Dermis microvascular lymphatic vessel endothelial cell (primary cell): ENCODE measurements around the gene KCNG2. TPM values are rescaled to one million over a fixed set of nuclear protein-coding genes. Genes with fewer than 3 reads are reported as not detected.
"Not testable (repeated sequence)": the region's sequence is repeated elsewhere in the genome, so short reads cannot be mapped to it uniquely, and the experiment has no call there.

Experiments
- DNase-seq, 2 donors: peaks; one replicate each; pipeline versions ENCODE4 v3.0.0 to v3.0.0-alpha.2; 2010; ENCODE audit warnings: low read depth in 2 of 2
- total RNA-seq: library from RNA; depleted of rRNA; stranded (reverse); fragments of >200 nt; gene quantifications from 2 replicates; pipeline ENCODE4 v1.2.1, GENCODE V29; 2014

KCNG2 gene
- total RNA-seq, result 0.26 and 2.4 TPM in 2 replicates

GRCh38 chr18:79797518-79798345 lies at the start of gene KCNG2:
KCNG2 (plus strand) TSS chr18:79797938; CDS start chr18:79863668, 65,730 bp downstream.
- DNase-seq, result peak in 1 of 2 donors; percentile 29

GRCh38 chr18:79748321-79749180 lies 49.2 kb upstream of the KCNG2 start:
- no peak for DNase-seq

DNA sequence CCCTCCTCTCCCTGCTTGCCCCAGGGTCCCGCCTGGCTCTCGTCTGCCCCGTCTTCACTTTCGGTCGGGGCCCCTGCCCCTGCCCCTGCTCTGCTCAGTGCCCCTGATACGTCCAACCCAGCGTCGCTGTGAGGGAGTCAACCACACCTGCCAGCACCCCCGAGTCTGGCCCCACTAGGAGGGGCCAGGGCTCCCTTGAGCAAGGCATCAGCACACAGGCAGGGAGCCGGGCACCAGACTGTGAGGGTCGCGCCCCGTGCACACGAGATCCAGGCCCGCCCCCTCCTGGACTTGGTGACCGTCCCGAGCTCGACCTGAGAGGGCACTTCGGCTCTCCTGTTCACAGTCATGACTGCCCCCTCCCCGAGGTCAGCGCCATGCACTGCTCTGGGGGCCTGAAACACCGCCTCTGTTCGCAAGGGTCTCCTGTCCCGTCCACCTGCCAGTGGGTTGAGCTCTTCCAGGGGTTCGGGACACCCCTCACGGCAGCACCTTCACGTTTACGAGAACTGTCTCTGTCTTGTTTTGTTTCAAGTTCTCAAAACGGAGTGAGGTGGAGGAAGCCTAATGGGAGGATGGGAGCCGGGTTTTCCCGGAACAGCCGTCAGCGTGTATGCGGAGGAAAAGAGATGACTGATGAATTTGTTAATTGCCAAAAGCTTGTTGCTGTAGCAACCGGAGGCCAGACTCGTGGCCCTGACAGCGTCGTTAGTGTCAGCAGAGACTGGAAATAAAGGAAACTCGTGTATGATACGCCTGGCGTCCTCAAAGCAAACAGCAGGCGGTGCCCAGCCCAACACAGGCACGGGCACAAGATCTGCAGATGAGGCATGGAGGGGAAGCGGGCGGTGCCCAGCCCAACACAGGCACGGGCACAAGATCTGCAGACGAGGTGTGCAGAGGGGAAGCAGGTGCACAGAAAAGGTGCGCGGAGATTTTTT lies 48.2 kb upstream of the KCNG2 start:
- peak; percentile 21 to 48 for DNase-seq

GRCh38 chr18:79750980-79751571 lies 46.7 kb upstream of the KCNG2 start:
- no peak for DNase-seq

DNA sequence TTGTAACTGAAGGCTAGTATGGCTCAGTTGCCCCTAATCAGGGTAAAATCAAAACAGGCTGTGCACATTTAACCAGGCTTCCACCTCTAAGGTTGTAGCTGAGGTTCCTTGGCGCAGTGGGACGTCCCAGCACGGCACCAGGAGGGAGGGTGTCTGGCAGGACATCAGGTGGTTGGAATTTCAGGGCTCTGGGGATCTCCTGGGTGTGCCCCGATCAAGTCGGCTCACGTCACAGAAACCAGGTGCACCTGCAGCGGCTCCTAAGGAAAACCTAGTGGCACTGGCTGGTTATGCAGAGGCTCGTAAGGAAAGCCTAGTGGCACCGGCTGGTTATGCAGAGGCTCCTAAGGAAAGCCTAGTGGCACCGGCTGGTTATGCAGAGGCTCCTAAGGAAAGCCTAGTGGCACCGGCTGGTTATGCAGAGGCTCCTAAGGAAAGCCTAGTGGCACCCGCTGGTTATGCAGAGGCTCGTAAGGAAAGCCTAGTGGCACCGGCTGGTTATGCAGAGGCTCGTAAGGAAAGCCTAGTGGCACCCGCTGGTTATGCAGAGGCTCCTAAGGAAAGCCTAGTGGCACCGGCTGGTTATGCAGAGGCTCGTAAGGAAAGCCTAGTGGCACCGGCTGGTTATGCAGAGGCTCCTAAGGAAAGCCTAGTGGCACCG lies 45.7 kb upstream of the KCNG2 start:
- DNase-seq, result not testable (repeated sequence)

GRCh38 chr18:79752946-79753345 lies 44.8 kb upstream of the KCNG2 start:
- not testable (repeated sequence) for DNase-seq

GRCh38 chr18:79753391-79753851 lies 44.3 kb upstream of the KCNG2 start:
- DNase-seq, result no peak

DNA sequence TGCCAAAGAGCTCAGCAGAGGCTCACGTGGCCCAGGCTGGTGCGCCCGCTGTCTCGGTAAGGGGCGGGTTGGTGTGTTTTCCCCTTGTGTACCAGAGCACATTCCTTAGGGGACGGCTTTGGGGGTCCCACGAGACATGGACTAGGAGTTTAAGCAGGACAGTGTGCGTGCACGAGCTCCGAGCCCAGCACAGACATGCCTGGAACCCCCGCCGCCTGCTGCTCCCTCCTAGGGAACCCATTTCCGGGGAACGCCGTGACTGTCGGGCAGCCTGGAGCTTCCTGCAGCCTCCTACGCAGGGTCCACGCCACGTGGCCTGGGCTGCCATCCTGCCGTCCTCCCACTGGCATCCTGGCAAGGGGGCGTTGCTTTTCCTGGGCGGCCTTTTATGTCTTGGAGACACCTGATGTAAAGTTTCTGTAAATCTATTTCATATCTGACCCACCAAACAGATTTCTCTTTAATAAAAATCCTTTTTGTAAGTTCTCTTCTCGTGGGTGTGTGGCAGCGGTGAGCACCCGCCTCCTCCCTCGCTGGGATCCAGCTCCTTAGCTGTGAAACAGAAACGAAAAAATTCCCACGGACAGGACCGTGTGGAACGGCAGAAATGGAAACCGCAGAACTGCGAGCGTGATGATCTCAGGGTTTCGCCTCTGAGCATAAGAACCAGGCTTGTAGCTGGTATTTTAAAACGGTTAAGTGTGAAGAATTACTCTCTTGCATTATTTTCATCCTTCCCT lies 43.5 kb upstream of the KCNG2 start:
- no peak for DNase-seq

- DNase-seq, result no peak
These were observed 42.8 kb upstream of the KCNG2 start for GRCh38 chr18:79754831-79755351.

DNA sequence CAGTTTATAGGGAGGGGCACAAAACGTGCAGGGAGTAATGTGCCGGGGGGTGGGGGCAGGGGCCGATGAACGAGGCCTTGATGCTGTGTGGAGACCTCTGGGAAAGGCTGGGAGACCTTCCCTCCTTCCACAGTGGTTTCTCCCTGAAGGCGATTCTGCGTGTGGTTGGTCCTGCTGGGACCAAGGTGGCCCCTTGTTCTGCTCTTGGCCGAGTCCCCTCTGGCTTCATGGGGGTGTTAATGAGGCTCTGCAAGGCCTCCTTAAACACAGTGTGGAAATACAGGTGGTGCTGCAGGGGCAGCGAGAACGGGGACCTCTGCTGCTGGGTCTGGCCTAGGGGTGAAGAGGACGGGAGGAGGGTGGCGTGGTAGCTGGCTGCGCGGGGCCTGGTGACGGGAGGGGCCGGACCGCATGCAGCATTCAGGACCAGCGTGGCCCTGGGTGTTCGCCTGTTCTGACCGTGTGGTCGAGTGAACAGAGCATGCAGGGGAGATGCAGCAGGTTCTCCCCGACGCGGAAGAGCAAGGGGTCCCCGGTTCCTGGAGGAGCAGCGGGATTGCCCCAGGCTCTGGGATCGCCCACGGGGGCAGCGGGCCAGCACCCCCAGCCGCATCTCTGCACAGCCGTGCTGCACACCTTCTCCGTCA lies 42.1 kb upstream of the KCNG2 start:
- DNase-seq, result no peak

DNA sequence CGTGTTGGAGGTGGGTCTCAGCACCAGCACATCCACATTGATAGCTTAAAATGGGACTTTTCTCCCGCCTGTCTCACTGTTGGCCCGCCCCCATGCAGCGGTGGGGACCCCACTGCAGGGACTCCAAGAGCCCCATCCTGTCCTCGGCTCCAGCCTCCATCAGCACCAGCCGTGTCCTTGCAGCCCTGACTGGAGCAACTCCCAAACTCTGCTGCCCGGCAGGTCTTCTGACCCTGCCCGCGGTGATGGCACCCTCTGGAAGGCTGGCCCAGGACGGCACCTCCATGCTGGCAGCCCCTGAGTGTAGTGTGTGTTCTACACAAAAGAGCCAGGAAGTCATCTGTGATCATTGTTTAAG lies 41.6 kb upstream of the KCNG2 start:
- DNase-seq, result no peak

DNA sequence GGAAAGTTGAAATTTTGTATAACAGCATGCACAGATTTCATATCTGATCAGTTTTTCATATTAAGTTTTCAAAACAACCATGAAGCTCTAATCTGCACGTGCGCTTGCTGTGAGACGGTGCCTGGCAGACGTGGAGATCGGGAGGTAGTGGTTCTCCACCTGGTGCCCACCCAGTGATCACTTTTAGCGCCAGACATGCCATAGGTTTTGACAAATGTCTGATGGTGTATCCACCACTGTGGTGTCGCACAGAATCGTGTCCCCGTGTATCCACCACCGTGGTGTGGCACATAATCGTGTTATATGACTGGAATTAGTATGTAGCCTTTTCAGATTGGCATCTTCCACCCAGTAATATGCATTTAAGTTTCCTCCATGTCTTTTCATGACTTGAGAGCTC lies 40.9 kb upstream of the KCNG2 start:
- DNase-seq, result no peak

DNA sequence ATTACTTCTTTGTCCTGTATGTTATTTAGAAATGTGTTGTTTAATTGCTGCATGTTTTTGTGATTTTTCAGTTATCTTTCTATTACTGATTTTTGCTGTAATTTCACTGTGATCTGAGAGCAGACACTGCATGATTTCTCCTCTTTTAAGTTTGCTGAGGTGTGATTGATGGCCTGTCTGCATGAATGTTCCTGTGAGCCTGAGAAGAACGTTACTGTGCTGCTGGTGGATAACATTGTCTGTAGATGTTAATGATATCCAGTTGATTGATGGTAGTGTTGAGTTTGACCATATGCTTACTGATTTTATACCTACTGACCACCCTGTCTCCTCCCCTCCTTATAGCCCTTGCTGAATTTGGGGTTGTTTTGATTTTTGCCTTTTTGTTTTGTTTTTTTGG lies 37.4 kb upstream of the KCNG2 start:
- DNase-seq, result no peak

DNA sequence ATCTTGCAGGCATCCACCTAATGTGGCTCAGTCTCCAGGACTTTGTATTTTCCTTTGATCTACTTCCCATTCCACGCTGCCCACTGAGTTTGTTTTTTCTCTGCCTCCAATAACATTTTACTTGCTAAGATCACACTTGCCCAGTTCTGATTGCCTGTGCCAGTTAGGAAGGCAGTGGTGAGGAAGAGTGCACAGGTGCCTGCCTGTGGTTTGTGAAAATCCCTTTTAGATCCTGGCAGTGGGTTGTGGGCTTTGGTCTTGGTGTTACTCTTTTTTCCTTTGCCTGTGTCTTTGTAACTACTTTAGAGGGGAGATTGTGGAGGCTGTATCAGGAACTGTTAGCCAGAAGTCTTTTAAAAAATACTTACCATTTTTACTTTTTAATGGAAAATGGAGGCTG lies 36.9 kb upstream of the KCNG2 start:
- DNase-seq, result no peak

- DNase-seq, result no peak
These were observed 34.3 kb upstream of the KCNG2 start for GRCh38 chr18:79763407-79763806.

DNA sequence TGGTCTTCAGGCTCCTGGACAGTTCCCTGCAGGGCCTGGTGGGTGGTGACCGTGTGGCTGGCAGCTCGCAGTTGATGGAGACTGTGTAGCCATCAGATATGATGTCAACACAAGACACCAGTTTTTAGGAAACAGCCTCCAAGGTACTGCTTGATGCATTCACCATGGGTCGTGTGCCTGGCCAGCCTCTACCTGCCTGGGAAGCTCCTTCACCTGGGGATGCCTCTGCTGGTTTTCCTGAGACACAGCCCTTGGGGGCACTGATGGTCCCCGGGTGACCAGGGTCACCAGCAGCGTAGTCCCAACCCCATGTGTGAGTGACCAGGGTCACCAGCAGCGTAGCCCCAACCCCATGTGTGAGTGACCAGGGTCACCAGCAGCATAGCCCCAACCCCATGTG lies 33.6 kb upstream of the KCNG2 start:
- DNase-seq, result no peak

DNA sequence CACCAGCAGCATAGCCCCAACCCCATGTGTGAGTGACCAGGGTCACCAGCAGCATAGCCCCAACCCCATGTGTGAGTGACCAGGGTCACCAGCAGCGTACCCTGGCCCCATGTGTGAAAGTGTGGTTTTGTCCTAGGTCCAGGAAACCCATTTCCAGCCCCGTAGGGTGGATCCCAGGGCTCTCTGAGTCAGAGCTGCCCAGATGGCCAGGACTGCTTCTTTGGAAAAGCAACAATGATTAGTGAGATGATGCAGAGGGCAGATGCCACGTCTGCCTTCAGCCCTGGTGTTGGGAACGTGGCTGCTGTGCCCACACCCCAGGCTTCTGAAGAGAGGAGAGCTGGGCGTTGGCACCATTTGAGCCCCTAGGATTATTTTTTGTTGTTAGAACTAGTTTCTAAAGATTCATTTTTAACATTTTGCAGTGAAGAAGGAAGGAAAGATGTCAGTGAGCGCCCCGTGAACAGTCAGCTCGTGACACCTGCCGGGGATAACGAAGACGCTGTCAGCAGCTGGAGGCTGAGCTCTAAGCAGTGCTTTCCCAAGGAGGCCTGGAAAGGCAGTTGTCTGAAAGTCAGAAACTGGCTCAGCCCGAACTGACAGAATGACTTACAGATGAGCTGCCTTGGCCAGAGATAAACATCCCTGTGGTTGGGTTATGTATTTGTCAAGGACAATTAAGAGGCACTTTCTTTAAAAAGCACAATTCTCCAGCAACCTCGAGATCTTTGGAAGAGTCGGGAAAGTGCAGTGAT lies 32.1 kb upstream of the KCNG2 start:
- no peak for DNase-seq

GRCh38 chr18:79766308-79766707 lies 31.4 kb upstream of the KCNG2 start:
- no peak for DNase-seq
